Activated naive CD8-positive, alpha-beta T cell treated with anti-CD3 and anti-CD28 coated beads for 36 hours (primary cell): ENCODE measurements around the gene BTBD18. TPM values are rescaled to one million over a fixed set of nuclear protein-coding genes. Genes with fewer than 3 reads are reported as not detected.

Source experiments
- DNase-seq: peaks from one replicate; pipeline ENCODE4 v3.0.0; 2021
- H3K27ac Mint-ChIP-seq: one replicate; pipeline ENCODE4 v1.8.0; 2022; ENCODE audit warnings: mild to moderate bottlenecking, moderate library complexity, mixed read lengths
- H3K27me3 Mint-ChIP-seq: one replicate; pipeline ENCODE4 v1.8.0; 2022; ENCODE audit warnings: mild to moderate bottlenecking, mixed read lengths
- H3K36me3 Mint-ChIP-seq: one replicate; pipeline ENCODE4 v1.8.0; 2021; ENCODE audit warnings: mild to moderate bottlenecking, mixed read lengths
- H3K4me1 Mint-ChIP-seq: one replicate; pipeline ENCODE4 v1.8.0; 2021; ENCODE audit warnings: mixed read lengths
- H3K4me3 Mint-ChIP-seq: one replicate; pipeline ENCODE4 v1.8.0; 2022; ENCODE audit warnings: mild to moderate bottlenecking, moderate library complexity, mixed read lengths
- H3K9me3 Mint-ChIP-seq: one replicate; pipeline ENCODE4 v1.8.0; 2022; ENCODE audit warnings: mixed read lengths
- total RNA-seq, 2 experiments: library from RNA; stranded (reverse); gene quantifications; one replicate each; pipeline ENCODE4 v1.2.3, GENCODE V29; 2021

Gene BTBD18
- total RNA-seq, 2 experiments from 2014 or later, result not detected

DNA sequence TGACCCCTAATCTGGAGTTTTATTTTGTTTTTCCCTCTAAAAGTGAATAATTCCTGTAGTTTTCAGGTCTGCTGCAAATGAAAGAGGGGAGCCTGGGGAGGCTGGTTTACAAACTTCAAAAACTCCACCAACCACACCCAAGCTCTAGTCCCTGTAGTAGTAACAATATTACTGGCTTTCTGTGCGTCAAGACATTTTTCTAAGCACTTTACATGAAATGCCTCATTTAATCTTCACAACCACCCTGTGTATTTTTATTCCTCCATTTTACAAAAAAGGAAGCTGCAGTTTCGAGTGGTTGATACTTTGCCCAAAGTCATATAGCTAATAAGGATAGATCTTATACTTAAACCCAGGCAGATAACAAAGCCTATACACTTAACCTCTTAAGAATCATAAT is 33.5 kb upstream of the BTBD18 start:
- peaks cover 2% of the 10 kb centered on the region for H3K36me3 Mint-ChIP-seq
- H3K27me3 Mint-ChIP-seq, result no peaks in the 10 kb centered on the region
- no peaks in the 10 kb centered on the region for H3K9me3 Mint-ChIP-seq
- no peak overlapping the region for H3K27ac Mint-ChIP-seq
- peaks cover 12% of the 10 kb centered on the region for H3K4me1 Mint-ChIP-seq
- DNase-seq, result no peak
- H3K4me3 Mint-ChIP-seq, result no peak overlapping the region

DNA sequence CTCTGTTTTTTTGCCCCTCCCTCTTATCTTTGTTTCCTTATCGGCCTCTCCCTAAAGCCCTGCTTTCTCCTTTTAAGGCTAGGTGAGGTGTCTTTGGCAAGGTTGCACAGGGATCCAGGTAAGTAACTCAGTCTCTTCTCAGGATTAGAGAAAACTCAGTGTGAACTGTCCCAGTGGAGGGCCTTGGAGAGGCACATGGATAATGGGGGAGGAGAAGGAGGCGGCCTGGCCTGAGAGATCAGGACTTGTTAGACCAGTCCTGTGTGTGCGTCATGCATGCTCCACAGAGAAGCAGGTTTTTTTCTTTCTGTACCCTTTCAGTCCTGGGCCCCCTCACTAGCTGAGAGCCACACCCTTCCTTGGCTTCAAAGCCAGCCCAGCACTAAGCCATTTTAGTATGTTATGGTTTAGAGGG is 29.9 kb upstream of the BTBD18 start:
- H3K4me1 Mint-ChIP-seq, result peaks cover 22% of the 10 kb centered on the region
- H3K27me3 Mint-ChIP-seq, result no peaks in the 10 kb centered on the region
- no peak overlapping the region for H3K4me3 Mint-ChIP-seq
- no peaks in the 10 kb centered on the region for H3K9me3 Mint-ChIP-seq
- H3K36me3 Mint-ChIP-seq, result peaks cover 2% of the 10 kb centered on the region
- no peak for DNase-seq
- H3K27ac Mint-ChIP-seq, result no peak overlapping the region

DNA sequence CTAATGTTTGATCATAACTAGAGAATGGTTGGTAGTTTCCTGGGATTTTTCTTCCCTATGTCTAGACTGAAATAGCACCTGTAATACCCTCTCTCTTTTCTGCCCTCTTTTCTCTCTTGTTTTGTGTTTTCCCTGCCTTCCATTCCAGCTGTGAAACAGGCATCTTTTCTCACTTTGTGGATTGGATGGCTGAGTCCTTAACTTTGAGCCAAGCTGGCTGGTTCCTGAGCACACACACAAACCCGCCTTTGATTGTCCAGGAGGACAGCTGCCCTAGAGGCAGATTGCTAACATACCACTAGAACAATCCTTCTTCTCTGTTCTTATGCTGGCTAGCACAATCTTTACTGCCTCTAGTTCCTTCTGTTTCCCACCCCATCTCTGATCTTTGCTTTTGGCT is 27.7 kb upstream of the BTBD18 start:
- Mint-ChIP-seq H3K27me3 (no peaks in the 10 kb centered on the region), H3K4me1 (peaks cover 29% of the 10 kb centered on the region), H3K27ac (no peak overlapping the region), H3K9me3 (no peaks in the 10 kb centered on the region), H3K4me3 (no peak overlapping the region), H3K36me3 (peaks cover 2% of the 10 kb centered on the region)
- no peak for DNase-seq

DNA sequence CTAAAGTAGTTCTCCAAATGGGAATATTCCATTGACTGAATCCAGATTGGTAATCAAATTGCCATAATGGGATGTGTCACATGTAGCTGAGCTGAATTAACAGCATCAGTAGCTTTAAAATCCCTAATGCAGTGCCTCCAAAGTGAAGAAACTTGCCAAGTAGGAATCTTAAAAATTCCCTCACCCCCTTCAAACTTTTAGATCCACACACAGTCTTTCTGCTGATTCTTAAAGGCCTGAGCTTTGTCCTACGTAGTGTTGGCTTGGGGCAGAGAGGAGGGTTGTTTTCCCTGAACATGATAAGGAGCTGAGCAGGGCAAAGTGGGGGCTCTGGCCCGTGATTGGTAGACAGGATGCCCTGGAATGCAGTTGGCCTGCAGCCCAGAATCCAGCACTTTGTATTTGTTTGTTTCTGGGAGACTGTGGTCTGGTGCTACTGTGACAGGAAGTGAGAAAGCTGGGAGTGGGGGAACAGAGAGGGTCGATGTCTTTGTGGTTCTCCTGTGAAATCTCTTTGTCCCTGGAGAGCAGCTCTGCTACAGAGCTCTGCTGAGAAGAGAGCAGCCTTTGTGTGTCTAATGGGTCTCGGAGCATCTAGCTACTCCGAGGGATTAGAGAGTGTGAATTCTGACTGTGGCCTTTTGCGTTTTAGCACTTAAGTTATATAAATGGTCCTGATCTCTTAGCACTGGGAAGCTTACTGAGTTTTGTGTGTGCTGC is 26.9 kb upstream of the BTBD18 start:
- DNase-seq, result no peak
- H3K27ac Mint-ChIP-seq, result no peak overlapping the region
- H3K4me1 Mint-ChIP-seq, result peaks cover 29% of the 10 kb centered on the region
- no peaks in the 10 kb centered on the region for H3K27me3 Mint-ChIP-seq
- H3K36me3 Mint-ChIP-seq, result peaks cover 2% of the 10 kb centered on the region
- no peaks in the 10 kb centered on the region for H3K9me3 Mint-ChIP-seq
- no peak overlapping the region for H3K4me3 Mint-ChIP-seq

DNA sequence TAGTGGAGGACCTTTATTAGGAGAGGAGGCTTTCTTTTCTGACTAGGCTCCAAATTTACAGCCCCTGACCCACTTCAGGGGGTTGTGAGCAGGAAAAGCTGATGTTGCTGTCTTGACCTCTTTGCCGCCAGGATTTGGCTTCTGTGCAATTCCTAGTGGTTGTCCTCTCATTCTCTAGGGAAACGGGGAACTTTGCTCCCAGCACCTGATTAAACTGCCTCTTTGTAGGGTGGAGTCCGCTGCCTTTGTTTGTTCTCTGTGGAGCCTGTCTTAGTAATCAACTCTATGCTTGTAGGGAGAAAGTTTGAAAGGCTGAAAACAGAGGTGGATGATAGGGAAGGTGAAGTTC is 26.3 kb upstream of the BTBD18 start:
- H3K36me3 Mint-ChIP-seq, result peaks cover 2% of the 10 kb centered on the region
- H3K27me3 Mint-ChIP-seq, result no peaks in the 10 kb centered on the region
- no peak overlapping the region for H3K4me3 Mint-ChIP-seq
- H3K4me1 Mint-ChIP-seq, result peaks cover 29% of the 10 kb centered on the region
- no peak overlapping the region for H3K27ac Mint-ChIP-seq
- no peak for DNase-seq
- H3K9me3 Mint-ChIP-seq, result no peaks in the 10 kb centered on the region

DNA sequence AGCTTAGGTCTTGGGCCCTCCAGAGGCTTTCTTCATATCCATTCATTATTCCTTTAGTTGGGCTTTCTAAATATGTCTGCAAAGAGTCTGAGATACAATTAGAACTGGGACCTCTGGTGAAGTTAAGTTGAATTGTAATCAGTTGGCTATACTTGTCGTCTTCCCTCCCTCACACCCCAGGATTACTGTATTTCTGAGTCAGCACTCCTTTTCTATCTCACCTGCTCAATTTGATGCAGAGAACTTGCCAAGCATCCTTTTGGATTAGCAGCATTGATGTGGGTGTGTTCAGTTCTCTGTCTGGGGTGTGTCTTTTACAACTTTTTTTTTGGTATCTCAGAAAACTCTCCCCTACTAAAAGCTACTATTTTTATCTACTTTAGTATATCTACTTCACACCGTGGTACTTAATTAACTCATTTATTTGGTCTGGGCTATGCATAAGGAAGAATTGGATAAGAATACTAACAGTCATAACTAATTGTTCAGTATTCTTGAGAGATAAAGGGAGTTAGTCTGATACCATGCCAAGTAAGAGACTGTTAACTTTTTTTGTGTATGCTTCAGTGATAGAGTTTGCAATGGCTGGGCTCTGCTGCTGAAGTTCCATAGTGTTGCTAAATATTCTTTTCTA is 25.1 kb upstream of the BTBD18 start:
- H3K4me3 Mint-ChIP-seq, result no peak overlapping the region
- no peaks in the 10 kb centered on the region for H3K9me3 Mint-ChIP-seq
- no peaks in the 10 kb centered on the region for H3K36me3 Mint-ChIP-seq
- H3K4me1 Mint-ChIP-seq, result peaks cover 25% of the 10 kb centered on the region
- H3K27ac Mint-ChIP-seq, result no peak overlapping the region
- no peak for DNase-seq
- H3K27me3 Mint-ChIP-seq, result no peaks in the 10 kb centered on the region

DNA sequence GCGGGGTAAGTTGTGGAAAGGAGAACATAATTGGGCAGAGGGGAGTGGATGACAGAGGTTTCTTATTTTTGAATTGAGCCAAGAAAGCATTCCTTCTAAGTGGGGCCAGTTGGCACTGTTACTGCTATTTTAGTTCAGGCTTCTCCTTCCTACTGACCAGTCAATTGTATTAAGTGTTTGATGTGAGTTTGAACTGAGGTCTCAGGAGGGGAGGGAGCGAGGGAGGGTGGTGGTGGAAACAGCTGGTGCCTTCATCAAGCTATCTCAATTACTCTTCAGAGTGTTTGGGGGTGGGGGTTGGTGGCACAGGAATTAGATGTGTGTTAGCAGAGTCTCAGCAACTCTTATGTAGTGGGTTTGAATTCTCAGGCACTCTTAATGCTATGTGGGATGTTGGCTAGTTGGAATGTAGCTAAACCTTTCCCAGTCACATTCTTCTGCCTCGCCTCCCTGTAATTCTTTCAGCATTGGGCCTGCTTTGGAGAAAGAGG is 24.5 kb upstream of the BTBD18 start:
- DNase-seq, result no peak
- no peak overlapping the region for H3K4me3 Mint-ChIP-seq
- H3K36me3 Mint-ChIP-seq, result peaks cover 1% of the 10 kb centered on the region
- no peak overlapping the region for H3K27ac Mint-ChIP-seq
- peaks cover 19% of the 10 kb centered on the region for H3K4me1 Mint-ChIP-seq
- no peaks in the 10 kb centered on the region for H3K27me3 Mint-ChIP-seq
- no peaks in the 10 kb centered on the region for H3K9me3 Mint-ChIP-seq

DNA sequence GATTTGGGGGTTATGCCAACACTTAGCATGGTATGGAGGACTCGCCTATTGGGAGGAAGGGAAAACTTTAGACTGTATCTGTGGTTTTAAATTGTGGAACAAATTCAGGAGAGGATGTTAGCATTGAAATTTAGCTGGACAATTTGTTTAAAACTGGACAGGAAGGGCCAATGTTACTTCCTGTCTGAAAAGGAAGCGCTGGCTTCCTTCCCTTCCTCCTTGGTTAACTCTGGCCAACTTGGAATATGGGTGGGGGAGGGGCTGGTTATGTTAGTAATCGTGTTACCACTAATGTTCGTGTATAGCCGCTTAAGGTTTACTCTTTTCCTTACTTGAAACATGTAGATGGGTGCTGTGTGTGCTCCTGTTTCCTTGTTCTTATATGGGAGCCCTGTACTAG is 23.9 kb upstream of the BTBD18 start:
- H3K27me3 Mint-ChIP-seq, result no peaks in the 10 kb centered on the region
- peaks cover 19% of the 10 kb centered on the region for H3K4me1 Mint-ChIP-seq
- peaks cover 1% of the 10 kb centered on the region for H3K36me3 Mint-ChIP-seq
- H3K27ac Mint-ChIP-seq, result no peak overlapping the region
- no peak for DNase-seq
- no peaks in the 10 kb centered on the region for H3K9me3 Mint-ChIP-seq
- no peak overlapping the region for H3K4me3 Mint-ChIP-seq

DNA sequence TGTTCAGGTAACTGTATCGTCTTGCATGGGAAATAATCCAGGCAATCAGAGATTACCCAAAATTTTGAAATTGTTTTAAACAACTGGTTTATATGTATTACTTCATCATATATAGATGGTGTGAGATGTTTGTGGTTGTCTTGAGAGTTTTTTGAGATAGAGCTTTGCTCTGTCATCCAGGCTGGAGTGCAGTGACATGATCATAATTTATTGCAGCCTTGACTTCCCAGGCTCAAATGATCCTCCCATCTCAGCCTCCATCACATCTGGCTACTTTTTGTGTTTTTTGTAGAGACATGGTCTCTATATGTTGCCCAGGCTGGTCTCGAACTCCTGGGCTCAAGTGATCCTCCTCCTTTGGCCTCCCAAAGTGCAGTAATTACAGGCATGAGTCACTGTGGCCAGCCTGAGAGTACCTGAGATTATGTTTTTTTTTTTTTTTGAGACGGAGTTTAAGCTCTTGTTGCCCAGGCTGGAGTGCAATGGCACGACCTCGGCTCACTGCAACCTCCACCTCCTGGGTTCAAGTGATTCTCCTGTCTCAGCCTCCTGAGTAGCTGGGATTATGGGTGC is 21.5 kb upstream of the BTBD18 start:
- Mint-ChIP-seq H3K36me3 (peaks cover 1% of the 10 kb centered on the region), H3K4me3 (no peak overlapping the region), H3K27ac (no peak overlapping the region), H3K4me1 (peaks cover 10% of the 10 kb centered on the region), H3K27me3 (no peaks in the 10 kb centered on the region), H3K9me3 (no peaks in the 10 kb centered on the region)
- no peak for DNase-seq

DNA sequence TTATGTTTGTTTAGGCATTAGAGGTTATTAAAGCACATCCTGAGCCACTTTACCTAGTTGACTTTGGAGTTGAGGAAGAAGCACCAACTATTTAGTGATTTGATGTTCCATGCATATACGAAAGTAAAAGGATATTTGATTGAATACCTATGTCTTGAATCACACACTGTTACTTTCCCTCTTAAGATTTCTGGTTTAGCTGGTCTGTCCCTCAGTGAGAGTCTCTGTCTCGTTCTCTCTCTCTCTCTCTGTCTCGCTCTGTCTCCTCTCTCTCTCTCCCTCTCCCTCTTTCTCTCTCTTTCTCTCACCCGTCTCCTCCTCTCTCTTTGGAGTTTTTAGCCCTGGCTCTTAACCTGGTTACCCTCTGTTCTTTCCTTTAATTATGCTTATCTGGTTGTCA is 20.9 kb upstream of the BTBD18 start:
- no peak for DNase-seq
- H3K36me3 Mint-ChIP-seq, result peaks cover 1% of the 10 kb centered on the region
- H3K4me1 Mint-ChIP-seq, result peaks cover 7% of the 10 kb centered on the region
- H3K27me3 Mint-ChIP-seq, result no peaks in the 10 kb centered on the region
- H3K9me3 Mint-ChIP-seq, result no peaks in the 10 kb centered on the region
- H3K4me3 Mint-ChIP-seq, result no peak overlapping the region
- H3K27ac Mint-ChIP-seq, result no peak overlapping the region

DNA sequence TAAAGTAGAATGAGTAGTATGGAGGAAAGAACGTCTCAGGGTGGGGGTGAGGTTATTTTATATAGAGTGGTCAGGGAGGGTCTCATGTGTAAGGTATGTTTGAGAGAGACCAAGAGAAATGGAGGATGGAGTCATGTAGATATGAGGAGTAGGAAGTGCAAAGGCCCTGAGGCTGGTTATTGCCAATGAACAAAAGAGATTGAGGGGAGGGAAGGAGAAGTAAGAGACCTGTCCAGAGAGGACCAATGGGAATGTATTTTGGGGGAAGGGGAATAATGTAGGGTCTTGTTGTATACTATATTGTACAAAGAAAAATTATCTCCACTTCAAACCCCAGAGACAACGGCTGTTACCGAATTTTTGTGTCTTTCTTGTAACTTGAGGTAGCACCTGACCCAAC is 19.7 kb upstream of the BTBD18 start:
- Mint-ChIP-seq H3K4me1 (peaks cover 7% of the 10 kb centered on the region), H3K27ac (no peak overlapping the region), H3K4me3 (no peak overlapping the region), H3K27me3 (no peaks in the 10 kb centered on the region), H3K9me3 (no peaks in the 10 kb centered on the region), H3K36me3 (peaks cover 1% of the 10 kb centered on the region)
- DNase-seq, result no peak

DNA sequence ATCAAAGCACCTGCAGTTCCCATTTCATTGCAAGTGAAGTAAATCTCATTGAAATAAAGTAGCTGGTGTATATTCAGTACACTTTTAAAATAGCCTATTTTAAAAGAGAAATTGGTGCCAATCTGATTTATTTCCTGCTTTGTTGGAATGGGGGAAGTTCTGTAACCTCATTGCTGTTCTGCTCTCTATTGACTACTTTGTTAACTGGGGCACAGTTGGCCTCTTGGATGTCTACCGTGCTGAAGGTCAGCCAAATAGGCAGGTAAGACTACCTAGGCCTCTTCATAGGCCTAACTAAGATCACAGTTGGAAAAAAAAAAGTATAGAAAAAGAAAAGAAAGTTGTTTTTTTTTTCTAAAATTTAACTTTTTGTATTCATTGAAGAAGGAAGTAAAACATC is 19.2 kb upstream of the BTBD18 start:
- Mint-ChIP-seq H3K4me1 (peaks cover 6% of the 10 kb centered on the region), H3K36me3 (peaks cover 1% of the 10 kb centered on the region), H3K27me3 (no peaks in the 10 kb centered on the region), H3K27ac (no peak overlapping the region), H3K4me3 (no peak overlapping the region), H3K9me3 (no peaks in the 10 kb centered on the region)
- DNase-seq, result no peak

DNA sequence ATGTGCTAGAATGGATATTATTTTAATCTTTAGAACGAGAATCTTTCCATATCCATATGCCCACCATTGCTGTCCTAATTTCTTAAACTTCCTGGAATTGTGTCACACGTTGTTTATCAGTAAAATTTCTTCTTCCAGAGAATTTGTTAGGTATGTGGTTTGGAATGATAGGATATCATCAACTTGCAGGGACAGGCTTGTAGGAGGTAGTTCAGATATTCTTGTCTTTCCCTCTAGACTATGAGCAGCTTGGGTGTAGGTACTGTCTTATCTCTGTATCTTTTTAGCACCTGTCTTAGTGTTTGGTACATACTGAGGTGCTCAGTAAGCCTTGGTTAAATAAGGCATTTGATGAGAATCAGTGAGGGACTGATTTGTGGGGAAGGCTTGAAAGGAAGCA is 13.4 kb upstream of the BTBD18 start:
- DNase-seq, result no peak
- H3K9me3 Mint-ChIP-seq, result no peaks in the 10 kb centered on the region
- H3K27ac Mint-ChIP-seq, result no peak overlapping the region
- no peak overlapping the region for H3K4me3 Mint-ChIP-seq
- peaks cover 21% of the 10 kb centered on the region for H3K4me1 Mint-ChIP-seq
- no peaks in the 10 kb centered on the region for H3K27me3 Mint-ChIP-seq
- peaks cover 4% of the 10 kb centered on the region for H3K36me3 Mint-ChIP-seq

DNA sequence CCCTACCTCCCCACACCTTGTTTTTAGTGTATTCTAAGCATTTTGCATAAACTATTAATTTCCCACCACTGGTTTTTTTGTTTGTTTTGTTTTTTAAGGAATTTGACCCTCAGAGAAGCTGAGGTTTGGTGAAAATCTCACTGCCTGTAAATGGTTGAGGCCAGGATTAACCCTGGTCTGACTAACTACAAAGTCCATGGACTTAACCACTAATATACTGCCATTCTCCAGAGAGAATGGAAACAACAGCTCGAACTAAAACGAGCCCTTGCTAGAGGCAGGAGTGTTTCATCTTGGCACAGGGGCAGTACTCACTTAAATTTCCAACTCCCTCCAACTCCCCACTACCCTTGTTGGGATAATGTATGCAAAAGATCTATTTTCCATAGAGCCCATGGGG is 12.9 kb upstream of the BTBD18 start:
- Mint-ChIP-seq H3K36me3 (peaks cover 4% of the 10 kb centered on the region), H3K4me1 (peaks cover 23% of the 10 kb centered on the region), H3K4me3 (no peak overlapping the region)

DNA sequence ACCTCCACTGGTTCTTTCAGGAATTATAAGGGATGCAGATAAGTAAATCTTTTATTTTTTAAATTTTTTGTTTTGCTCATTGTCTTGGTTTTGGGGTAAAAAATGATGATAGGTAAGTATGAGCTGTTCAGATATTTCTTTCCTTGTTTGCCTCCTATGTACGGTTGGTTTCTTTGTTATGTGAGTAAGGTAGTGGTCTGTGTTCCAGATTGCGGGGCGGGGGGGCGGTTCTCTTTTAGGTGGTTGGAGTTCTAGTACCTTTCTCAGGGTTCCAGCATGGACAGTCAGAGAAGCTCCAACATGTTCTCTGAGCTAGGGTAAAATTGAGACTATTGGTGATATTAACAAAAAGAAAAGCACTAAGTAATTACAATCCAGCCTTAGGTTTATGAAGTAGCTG is 12.4 kb upstream of the BTBD18 start:
- peaks cover 4% of the 10 kb centered on the region for H3K36me3 Mint-ChIP-seq
- no peak for DNase-seq
- no peaks in the 10 kb centered on the region for H3K27me3 Mint-ChIP-seq
- H3K27ac Mint-ChIP-seq, result no peak overlapping the region
- H3K4me3 Mint-ChIP-seq, result peak overlapping the region; percentile 4
- H3K4me1 Mint-ChIP-seq, result peaks cover 23% of the 10 kb centered on the region
- no peaks in the 10 kb centered on the region for H3K9me3 Mint-ChIP-seq

More for the DNA sequence above, 12.9 kb upstream of the BTBD18 start:
- Mint-ChIP-seq H3K27ac (no peak overlapping the region), H3K9me3 (no peaks in the 10 kb centered on the region), H3K27me3 (no peaks in the 10 kb centered on the region)
- no peak for DNase-seq

DNA sequence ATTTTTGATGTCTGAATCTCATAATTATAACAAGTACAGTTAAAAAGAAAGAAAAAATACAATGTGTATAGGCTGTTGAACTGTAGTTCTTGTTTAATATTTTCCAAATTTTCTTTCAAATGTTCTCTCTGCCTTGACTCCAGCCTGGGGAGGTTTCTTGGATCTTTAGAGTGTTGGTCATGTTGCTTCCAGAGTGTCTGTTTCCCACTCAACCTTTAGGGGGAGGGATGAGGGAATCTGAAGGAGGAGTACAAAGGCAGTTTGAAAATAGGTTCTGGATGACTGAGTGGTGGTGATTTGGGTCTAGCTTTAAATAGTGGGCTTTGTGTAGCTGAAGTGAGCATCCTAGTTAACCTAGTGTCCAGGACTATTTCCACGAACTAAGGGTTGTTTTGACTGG is 11.9 kb upstream of the BTBD18 start:
- no peak overlapping the region for H3K27ac Mint-ChIP-seq
- H3K36me3 Mint-ChIP-seq, result peaks cover 4% of the 10 kb centered on the region
- DNase-seq, result no peak
- H3K4me1 Mint-ChIP-seq, result peaks cover 23% of the 10 kb centered on the region
- no peaks in the 10 kb centered on the region for H3K27me3 Mint-ChIP-seq
- H3K9me3 Mint-ChIP-seq, result no peaks in the 10 kb centered on the region
- no peak overlapping the region for H3K4me3 Mint-ChIP-seq
